GM21576 (cell line): ENCODE measurements around the gene VPS52.

Experiments
- ATAC-seq: cut with Tn5 transposase; IDR thresholded peaks from one replicate; pipeline ENCODE4 v1.9.1; 2021; ENCODE audit warnings: mild to moderate bottlenecking, moderate library complexity; ENCODE audit not compliant: unreplicated experiment

The VPS52 gene

GRCh38 chr6:33271468-33272274 is at the start of gene VPS52, which contains the start of gene RPS18:
VPS52 (minus strand) TSS chr6:33271876; CDS start chr6:33271675, 201 bp downstream.
RPS18 (plus strand) TSS chr6:33272075; CDS start chr6:33272120, 45 bp downstream.
- ATAC-seq = peak; percentile 80

- no peak for ATAC-seq
Measured at GRCh38 chr6:33321227-33321626, 49.6 kb upstream of the VPS52 start.

GRCh38 chr6:33320315-33321181 is 48.9 kb upstream of the VPS52 start:
- no peak for ATAC-seq

- ATAC-seq = no peak
Measured at GRCh38 chr6:33319939-33320314, 48.3 kb upstream of the VPS52 start.

- no peak for ATAC-seq
Measured at GRCh38 chr6:33318426-33319073, 46.9 kb upstream of the VPS52 start.

GRCh38 chr6:33317669-33318425 is 46.2 kb upstream of the VPS52 start, which contains the start of gene ZBTB22:
ZBTB22 (minus strand) TSS chr6:33317744; CDS start chr6:33316916, 828 bp downstream.
- peak; percentile 38 for ATAC-seq

- ATAC-seq = no peak
Measured at GRCh38 chr6:33317419-33317668, 45.7 kb upstream of the VPS52 start.

GRCh38 chr6:33316603-33317418 is 45.1 kb upstream of the VPS52 start:
- ATAC-seq = no peak

- ATAC-seq = no peak
Measured at GRCh38 chr6:33315793-33316602, 44.3 kb upstream of the VPS52 start.

- ATAC-seq = no peak
Measured at GRCh38 chr6:33314943-33315792, 43.5 kb upstream of the VPS52 start.

- no peak for ATAC-seq
Measured at GRCh38 chr6:33314515-33314942, 42.9 kb upstream of the VPS52 start.

GRCh38 chr6:33313709-33314514 is 42.2 kb upstream of the VPS52 start, which contains the start of gene TAPBP:
TAPBP (minus strand) TSS chr6:33314078; CDS start chr6:33314041, 37 bp downstream.
- peak; percentile 35 for ATAC-seq

GRCh38 chr6:33313105-33313708 is 41.5 kb upstream of the VPS52 start:
- ATAC-seq = peak; percentile 4

- ATAC-seq = no peak
Measured at GRCh38 chr6:33312361-33313104, 40.9 kb upstream of the VPS52 start.

- ATAC-seq = no peak
Measured at GRCh38 chr6:33306356-33306755, 34.7 kb upstream of the VPS52 start.

GRCh38 chr6:33305052-33305451 is 33.4 kb upstream of the VPS52 start:
- ATAC-seq = no peak
